ENCODE results near the gene ZFX. TPM values are rescaled to one million over a fixed set of nuclear protein-coding genes. Genes with fewer than 3 reads are reported as not detected.
A peak's percentile ranks its signal among the peaks of the same experiment; 100 is the strongest.
"Not testable (repeated sequence)": the region's sequence is repeated elsewhere in the genome, so short reads cannot be mapped to it uniquely, and the experiment has no call there.

ZFX gene
- total RNA-seq, 1 experiment from 2014 or later, result 27.5 TPM

- Histone ChIP-seq H3K4me3 (peak overlapping the region; percentile 38), H3K36me3 (no peaks in the 10 kb centered on the region), H3K27ac (peak overlapping the region; percentile 41; the same call in 1 of the 2 replicates)
Observed at GRCh38 chrX:24146283-24146949, 3.1 kb upstream of the ZFX start.

GRCh38 chrX:24147165-24147564 lies 2.4 kb upstream of the ZFX start:
- peaks cover 18% of the 10 kb centered on the region for H3K4me1 ChIP-seq
- H3K27ac ChIP-seq, result no peak overlapping the region
- H3K4me3 ChIP-seq, result no peak overlapping the region

More at GRCh38 chrX:24146283-24146949, 3.1 kb upstream of the ZFX start:
- Histone ChIP-seq H3K27me3 (no peaks in the 10 kb centered on the region), H3K9me3 (replicated peaks) (no peaks in the 10 kb centered on the region), H3K4me1 (peaks cover 18% of the 10 kb centered on the region)
- no peak for DNase-seq

GRCh38 chrX:24148121-24148520 lies 1.4 kb upstream of the ZFX start:
- Histone ChIP-seq H3K27ac (peak overlapping the region; percentile 97), H3K27me3 (no peaks in the 10 kb centered on the region), H3K9me3 (replicated peaks) (no peaks in the 10 kb centered on the region), H3K36me3 (peaks cover 4% of the 10 kb centered on the region; the same call in 1 of the 2 replicates), H3K4me3 (peak overlapping the region; percentile 69), H3K4me1 (peaks cover 18% of the 10 kb centered on the region)
- DNase-seq, result no peak

More at GRCh38 chrX:24147165-24147564, 2.4 kb upstream of the ZFX start:
- Histone ChIP-seq H3K27me3 (no peaks in the 10 kb centered on the region), H3K36me3 (no peaks in the 10 kb centered on the region), H3K9me3 (replicated peaks) (no peaks in the 10 kb centered on the region)
- DNase-seq, result no peak

- Histone ChIP-seq H3K27ac (peak overlapping the region; percentile 97), H3K9me3 (replicated peaks) (no peaks in the 10 kb centered on the region), H3K27me3 (no peaks in the 10 kb centered on the region), H3K4me1 (peaks cover 18% of the 10 kb centered on the region), H3K4me3 (peak overlapping the region; percentile 69), H3K36me3 (peaks cover 4% of the 10 kb centered on the region; the same call in 1 of the 2 replicates)
- peak; percentile 24 to 39 for DNase-seq
Observed at GRCh38 chrX:24148535-24149350, 786 bp upstream of the ZFX start.

- no peaks in the 10 kb centered on the region for H3K27me3 ChIP-seq
- H3K27ac ChIP-seq, result peak overlapping the region; percentile 97
- peak overlapping the region; percentile 69 for H3K4me3 ChIP-seq
- peak; percentile 87 to 89 for DNase-seq
- no peaks in the 10 kb centered on the region for H3K9me3 ChIP-seq (replicated peaks)
- H3K4me1 ChIP-seq, result peaks cover 18% of the 10 kb centered on the region
- H3K36me3 ChIP-seq, result peaks cover 8% of the 10 kb centered on the region
Observed at GRCh38 chrX:24150051-24150790, 692 bp downstream of the ZFX start.

GRCh38 chrX:24150898-24151297 lies 1.4 kb downstream of the ZFX start:
- peaks cover 8% of the 10 kb centered on the region for H3K36me3 ChIP-seq
- H3K27ac ChIP-seq, result peak overlapping the region; percentile 97
- H3K4me3 ChIP-seq, result peak overlapping the region; percentile 69
- peaks cover 11% of the 10 kb centered on the region for H3K4me1 ChIP-seq
- no peaks in the 10 kb centered on the region for H3K27me3 ChIP-seq
- no peaks in the 10 kb centered on the region for H3K9me3 ChIP-seq (replicated peaks)
- no peak for DNase-seq

- Histone ChIP-seq H3K27me3 (no peaks in the 10 kb centered on the region), H3K4me1 (peaks cover 10% of the 10 kb centered on the region), H3K27ac (no peak overlapping the region), H3K36me3 (peaks cover 8% of the 10 kb centered on the region), H3K4me3 (peak overlapping the region; percentile 69; the same call in 1 of the 2 replicates), H3K9me3 (replicated peaks) (no peaks in the 10 kb centered on the region)
- DNase-seq, result no peak
Observed at GRCh38 chrX:24151513-24151912, 2.0 kb downstream of the ZFX start.

- H3K27ac ChIP-seq, result no peak overlapping the region
- H3K4me3 ChIP-seq, result no peak overlapping the region
- no peaks in the 10 kb centered on the region for H3K27me3 ChIP-seq
- DNase-seq, result no peak
- peaks cover 10% of the 10 kb centered on the region for H3K36me3 ChIP-seq
- H3K4me1 ChIP-seq, result peaks cover 4% of the 10 kb centered on the region
- H3K9me3 ChIP-seq (replicated peaks), result no peaks in the 10 kb centered on the region
Observed at GRCh38 chrX:24153178-24153795, 3.8 kb downstream of the ZFX start.

GRCh38 chrX:24153796-24154189 lies 4.3 kb downstream of the ZFX start:
- H3K4me1 ChIP-seq, result peaks cover 3% of the 10 kb centered on the region
- no peak overlapping the region for H3K4me3 ChIP-seq
- peaks cover 10% of the 10 kb centered on the region for H3K36me3 ChIP-seq
- no peaks in the 10 kb centered on the region for H3K27me3 ChIP-seq
- no peaks in the 10 kb centered on the region for H3K9me3 ChIP-seq (replicated peaks)
- no peak overlapping the region for H3K27ac ChIP-seq
- DNase-seq, result no peak

- Histone ChIP-seq H3K27me3 (no peaks in the 10 kb centered on the region), H3K9me3 (replicated peaks) (no peaks in the 10 kb centered on the region), H3K4me3 (no peak overlapping the region), H3K27ac (no peak overlapping the region), H3K4me1 (peaks cover 3% of the 10 kb centered on the region), H3K36me3 (peaks cover 10% of the 10 kb centered on the region)
- DNase-seq, result no peak
Observed at GRCh38 chrX:24154490-24155034, 5.0 kb downstream of the ZFX start.

- H3K36me3 ChIP-seq, result peaks cover 10% of the 10 kb centered on the region
- not testable (repeated sequence) for H3K4me3 ChIP-seq; H3K4me1 ChIP-seq; DNase-seq; H3K9me3 ChIP-seq (replicated peaks); H3K27me3 ChIP-seq; H3K27ac ChIP-seq
Observed at GRCh38 chrX:24155747-24156146, 6.2 kb downstream of the ZFX start.

- DNase-seq, result no peak
- Histone ChIP-seq H3K9me3 (replicated peaks) (no peaks in the 10 kb centered on the region), H3K36me3 (peaks cover 10% of the 10 kb centered on the region), H3K4me3 (no peak overlapping the region), H3K4me1 (peaks cover 2% of the 10 kb centered on the region), H3K27me3 (no peaks in the 10 kb centered on the region), H3K27ac (no peak overlapping the region)
Observed at GRCh38 chrX:24156177-24156576, 6.6 kb downstream of the ZFX start.

- Histone ChIP-seq H3K9me3 (replicated peaks) (no peaks in the 10 kb centered on the region), H3K36me3 (peaks cover 12% of the 10 kb centered on the region), H3K4me3 (no peak overlapping the region), H3K27ac (no peak overlapping the region), H3K27me3 (no peaks in the 10 kb centered on the region), H3K4me1 (peaks cover 3% of the 10 kb centered on the region; the same call in 1 of the 2 replicates)
- no peak for DNase-seq
Observed at GRCh38 chrX:24158881-24159280, 9.4 kb downstream of the ZFX start.

- peaks cover 7% of the 10 kb centered on the region for H3K4me1 ChIP-seq
- H3K27ac ChIP-seq, result no peak overlapping the region
- H3K27me3 ChIP-seq, result no peaks in the 10 kb centered on the region
- peaks cover 6% of the 10 kb centered on the region; the same call in 1 of the 2 replicates for H3K36me3 ChIP-seq
- H3K4me3 ChIP-seq, result no peak overlapping the region
- no peak for DNase-seq
- no peaks in the 10 kb centered on the region for H3K9me3 ChIP-seq (replicated peaks)
Observed at GRCh38 chrX:24166078-24166477, 16.5 kb downstream of the ZFX start.

Measured in SJCRH30 (cell line).